Esophagus (tissue), 2 donors: Measurements from ENCODE around the gene PLPPR3. TPM values are rescaled to one million over a fixed set of nuclear protein-coding genes. Genes with fewer than 3 reads are reported as not detected.

Experiments used
- H3K27ac ChIP-seq, 2 donors: one replicate each; pipeline ENCODE4 v1.5.1; 2013; ENCODE audit warnings: low read depth in 2 of 2, mild to moderate bottlenecking in 2 of 2, inconsistent platforms in 1 of 2, low read length in 1 of 2, moderate library complexity in 1 of 2
- H3K27me3 ChIP-seq, 2 donors: one replicate each; pipeline ENCODE4 v1.6.1; 2013; ENCODE audit warnings: low read length in 2 of 2, control low read depth in 1 of 2, mild to moderate bottlenecking in 1 of 2; ENCODE audit not compliant: insufficient read depth in 2 of 2, control insufficient read depth in 1 of 2
- H3K36me3 ChIP-seq, 2 donors: one replicate each; pipeline ENCODE4 v1.6.1; 2013; ENCODE audit warnings: low read length in 1 of 2; ENCODE audit not compliant: control insufficient read depth in 2 of 2, insufficient read depth in 2 of 2
- H3K4me1 ChIP-seq, 2 donors: one replicate each; pipeline ENCODE4 v1.6.1; 2013; ENCODE audit warnings: low read length in 1 of 2; ENCODE audit not compliant: control insufficient read depth in 2 of 2, insufficient read depth in 2 of 2
- H3K4me3 ChIP-seq, 2 donors: one replicate each; pipeline ENCODE4 v1.5.1; 2013; ENCODE audit warnings: low read length in 2 of 2, mild to moderate bottlenecking in 2 of 2, low read depth in 1 of 2, moderate library complexity in 1 of 2
- H3K9me3 ChIP-seq, 2 donors: one replicate each; pipeline ENCODE4 v1.6.1; 2013; ENCODE audit warnings: mild to moderate bottlenecking in 2 of 2, low read depth in 1 of 2, low read length in 1 of 2, moderate library complexity in 1 of 2; ENCODE audit not compliant: control insufficient read depth in 2 of 2, insufficient read depth in 1 of 2
- WGBS, 2 donors: extraction: QIAGEN DNeasy Blood & Tissue Kit; methylation state at CpG; one replicate each; pipeline ENCODE4 v1.1.7; 2013; 5-methylcytosine and 5-hydroxymethylcytosine counted together
- polyA plus RNA-seq, 2 donors: library from polyadenylated mRNA; stranded (reverse); fragments of 200-250 nt; gene quantifications; one replicate each; pipeline ENCODE4 v1.2.3, GENCODE V29; 2013
- donor health status: healthy with polysubstance abuse.
- donor health status: Bipolar disorder and iron deficiency.

Gene PLPPR3
- polyA plus RNA-seq, 2 donors: not detected

- WGBS, 2 donors: 91 to 92% methylated on average over 12 of the region's 12 CpGs
These were observed 57.5 kb downstream of the PLPPR3 start for GRCh38 chr19:764301-764700.

DNA sequence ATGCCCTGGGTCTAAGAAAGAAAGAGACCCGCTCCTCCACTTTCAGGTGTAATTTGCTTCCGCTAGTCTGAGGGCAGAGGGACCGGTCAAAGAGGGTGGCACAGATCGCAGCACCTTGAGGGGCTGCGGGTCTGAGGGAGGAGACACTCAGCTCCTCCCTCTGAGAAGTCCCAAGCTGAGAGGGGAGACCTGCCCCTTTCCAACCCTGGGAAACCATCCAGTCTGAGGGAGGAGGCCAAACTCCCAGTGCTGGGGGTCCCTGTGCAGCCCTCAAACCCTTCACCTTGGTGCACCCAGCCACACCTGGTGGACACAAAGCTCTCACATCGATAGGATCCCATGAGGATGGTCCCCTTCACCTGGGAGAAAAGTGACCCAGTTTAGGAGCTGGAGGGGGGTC lies 57.9 kb downstream of the PLPPR3 start:
- H3K4me1 ChIP-seq: no peaks in the 10 kb centered on the region
- H3K9me3 ChIP-seq: no peaks in the 10 kb centered on the region
- WGBS, 2 donors: 94 to 98% methylated on average over 6 of the region's 6 CpGs
- H3K4me3 ChIP-seq: no peak overlapping the region
- no peaks in the 10 kb centered on the region for H3K27me3 ChIP-seq
- H3K27ac ChIP-seq: no peak overlapping the region
- H3K36me3 ChIP-seq: no peaks in the 10 kb centered on the region

More at GRCh38 chr19:764301-764700, 57.5 kb downstream of the PLPPR3 start:
- Histone ChIP-seq H3K4me1 (no peaks in the 10 kb centered on the region), H3K27ac (no peak overlapping the region), H3K4me3 (no peak overlapping the region), H3K27me3 (no peaks in the 10 kb centered on the region), H3K36me3 (no peaks in the 10 kb centered on the region), H3K9me3 (no peaks in the 10 kb centered on the region)

GRCh38 chr19:763181-763580 lies 58.6 kb downstream of the PLPPR3 start:
- Histone ChIP-seq H3K4me3 (no peak overlapping the region), H3K9me3 (peaks cover 5% of the 10 kb centered on the region in 2 donors), H3K4me1 (no peaks in the 10 kb centered on the region), H3K27me3 (no peaks in the 10 kb centered on the region), H3K36me3 (no peaks in the 10 kb centered on the region), H3K27ac (no peak overlapping the region)
- 94 to 96% methylated on average over 10 of the region's 10 CpGs for WGBS, 2 donors

Other genes with a start within 250 kb of the PLPPR3 start
- 100 to 1,000 TPM; 189 to 210 TPM for gene BSG, start 249.4 kb downstream of the PLPPR3 start, polyA plus RNA-seq
- 1 to 10 TPM in 1 of 2 donors, under 1 TPM in 1; 0.65 to 1.4 TPM for gene HCN2, start 232.1 kb downstream of the PLPPR3 start, polyA plus RNA-seq
- gene POLRMT, start 188.4 kb downstream of the PLPPR3 start, polyA plus RNA-seq: 10 to 100 TPM; 35.6 to 56.1 TPM
- under 1 TPM; 0.53 to 0.86 TPM for gene FGF22, start 182.1 kb downstream of the PLPPR3 start, polyA plus RNA-seq
- 10 to 100 TPM; 38.4 to 61.5 TPM for gene RNF126, start 158.7 kb downstream of the PLPPR3 start, polyA plus RNA-seq
- gene FSTL3, start 145.6 kb downstream of the PLPPR3 start, polyA plus RNA-seq: 1 to 10 TPM; 5.9 to 7.8 TPM
- gene PRSS57, start 126.5 kb downstream of the PLPPR3 start, polyA plus RNA-seq: not detected
- 1 to 10 TPM; 4.8 to 7.6 TPM for gene PALM, start 113.0 kb downstream of the PLPPR3 start, polyA plus RNA-seq
- gene MISP, start 70.8 kb downstream of the PLPPR3 start, polyA plus RNA-seq: under 1 TPM; 0.08 to 0.11 TPM
- gene PTBP1, start 24.5 kb downstream of the PLPPR3 start, polyA plus RNA-seq: 10 to 100 TPM; 90.6 to 98.3 TPM
- not detected for gene AZU1, start 5.9 kb upstream of the PLPPR3 start, polyA plus RNA-seq
- gene PRTN3, start 19.0 kb upstream of the PLPPR3 start, polyA plus RNA-seq: not detected
- under 1 TPM; 0.24 to 0.68 TPM for gene ELANE, start 30.3 kb upstream of the PLPPR3 start, polyA plus RNA-seq
- gene CFD, start 37.7 kb upstream of the PLPPR3 start, polyA plus RNA-seq: 10 to 100 TPM; 32.6 to 95.2 TPM
- 10 to 100 TPM; 33.0 to 46.2 TPM for gene MED16, start 71.2 kb upstream of the PLPPR3 start, polyA plus RNA-seq
- gene RNU6-9, start 71.5 kb upstream of the PLPPR3 start, polyA plus RNA-seq: not detected
- 10 to 100 TPM; 66.1 to 84.8 TPM for gene R3HDM4, start 91.3 kb upstream of the PLPPR3 start, polyA plus RNA-seq
- gene KISS1R, start 95.4 kb upstream of the PLPPR3 start, polyA plus RNA-seq: under 1 TPM in 1 of 2 donors, not detected in 1; 0.01 TPM
- 1 to 10 TPM; 1.3 to 5.2 TPM for gene ARID3A, start 104.1 kb upstream of the PLPPR3 start, polyA plus RNA-seq
- gene WDR18, start 162.4 kb upstream of the PLPPR3 start, polyA plus RNA-seq: 10 to 100 TPM; 36.2 to 44.8 TPM
- under 1 TPM; 0.01 to 0.04 TPM for gene GRIN3B, start 178.5 kb upstream of the PLPPR3 start, polyA plus RNA-seq
- 100 to 1,000 TPM; 142 to 238 TPM for gene TMEM259, start 199.2 kb upstream of the PLPPR3 start, polyA plus RNA-seq
- not detected for gene RNU6-2, start 199.6 kb upstream of the PLPPR3 start, polyA plus RNA-seq
- 100 to 1,000 TPM in 1 of 2 donors, 10 to 100 TPM in 1; 84.4 to 106 TPM for gene CNN2, start 204.7 kb upstream of the PLPPR3 start, polyA plus RNA-seq
- gene ABCA7, start 218.2 kb upstream of the PLPPR3 start, polyA plus RNA-seq: 10 to 100 TPM; 11.4 to 26.4 TPM
- 10 to 100 TPM in 1 of 2 donors, 1 to 10 TPM in 1; 8.9 to 17.7 TPM for gene ARHGAP45, start 245.2 kb upstream of the PLPPR3 start, polyA plus RNA-seq